Osteoblast (primary cell): Measurements from ENCODE around the gene HS3ST2. TPM values are rescaled to one million over a fixed set of nuclear protein-coding genes. Genes with fewer than 3 reads are reported as not detected.

Experiments used
- DNase-seq: peaks from one replicate; pipeline ENCODE4 v3.0.0; 2011; ENCODE audit warnings: low spot score, mixed read lengths; ENCODE audit not compliant: insufficient read length; ENCODE audit errors: missing footprints
- H2AFZ ChIP-seq: 2 replicates; pipeline ENCODE4 v1.6.0; 2011; ENCODE audit warnings: mild to moderate bottlenecking, low read length
- H3K27ac ChIP-seq: 2 replicates; pipeline ENCODE4 v1.5.1; 2011; ENCODE audit warnings: mild to moderate bottlenecking, low read depth, low read length, moderate library complexity
- H3K27me3 ChIP-seq: 2 replicates; pipeline ENCODE4 v1.6.0; 2012; ENCODE audit warnings: mild to moderate bottlenecking, control low read depth, inconsistent platforms, low read length, moderate library complexity; ENCODE audit not compliant: insufficient read depth
- H3K36me3 ChIP-seq: 2 replicates; pipeline ENCODE4 v1.5.1; 2011; ENCODE audit warnings: mild to moderate bottlenecking, low read length, control low read depth, moderate library complexity; ENCODE audit not compliant: insufficient read depth
- H3K4me1 ChIP-seq: 2 replicates; pipeline ENCODE4 v1.5.1; 2011; ENCODE audit warnings: mild to moderate bottlenecking, low read length, control low read depth, moderate library complexity; ENCODE audit not compliant: insufficient read depth
- H3K4me2 ChIP-seq: 2 replicates; pipeline ENCODE4 v1.6.0; 2011; ENCODE audit warnings: mild to moderate bottlenecking, low read length; ENCODE audit not compliant: insufficient read depth
- H3K4me3 ChIP-seq: fragments of 200-600 bp; sonication (generic); 3 replicates; pipeline ENCODE4 v1.5.1; 2012; ENCODE audit warnings: mild to moderate bottlenecking, low read length, inconsistent platforms; ENCODE audit not compliant: insufficient read depth
- H3K79me2 ChIP-seq: 2 replicates; pipeline ENCODE4 v1.6.0; 2012; ENCODE audit warnings: mild to moderate bottlenecking, low read length, control low read depth, inconsistent platforms; ENCODE audit not compliant: insufficient read depth
- H3K9me3 ChIP-seq: 2 replicates; pipeline ENCODE4 v1.5.1; 2011; ENCODE audit warnings: low read depth, low read length, control low read depth
- H4K20me1 ChIP-seq: 2 replicates; pipeline ENCODE4 v1.6.0; 2012; ENCODE audit warnings: mild to moderate bottlenecking, low read length, control low read depth; ENCODE audit not compliant: insufficient read depth
- CTCF ChIP-seq: IDR thresholded peaks from 2 replicates; pipeline ENCODE4 v1.5.1; 2011; ENCODE audit warnings: mild to moderate bottlenecking, low read depth, low read length, moderate library complexity; ENCODE audit errors: extremely low read depth
- total RNA-seq: library from RNA; depleted of rRNA; stranded (reverse); fragments of >200 nt; gene quantifications from 2 replicates; pipeline ENCODE4 v1.2.3, GENCODE V29; 2012

The HS3ST2 gene
- total RNA-seq, 1 donor, result under 0.01 TPM

DNA sequence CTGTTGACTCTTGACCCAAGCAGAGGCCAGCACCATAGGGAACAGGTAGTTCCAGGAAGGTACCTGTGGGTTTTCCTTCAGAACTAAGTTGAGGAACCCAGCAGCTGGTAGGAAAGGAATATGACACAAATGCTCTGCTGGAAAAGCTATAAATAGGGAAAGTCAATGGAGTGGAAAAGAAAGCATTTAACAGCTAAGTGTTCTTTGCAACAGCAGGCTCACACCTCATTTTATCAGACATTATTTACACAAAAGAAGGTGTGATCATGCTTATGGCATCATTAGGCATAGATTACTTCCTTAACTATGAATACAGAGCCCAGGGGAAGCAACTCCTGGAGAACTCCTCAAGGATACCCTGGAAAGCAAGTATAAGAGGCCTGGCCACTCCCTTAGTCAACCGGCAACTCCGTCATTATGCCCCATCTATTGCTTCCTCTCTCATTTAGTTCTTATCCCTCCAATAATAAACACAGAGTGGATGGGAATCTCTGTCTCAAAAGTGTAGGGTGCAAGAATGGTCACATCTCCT lies 128.1 kb downstream of the HS3ST2 start:
- no peak overlapping the region for H3K4me3 ChIP-seq
- H3K4me2 ChIP-seq, result no peak overlapping the region
- no peaks in the 10 kb centered on the region for H3K4me1 ChIP-seq
- H2AFZ ChIP-seq, result no peak overlapping the region
- no peak for TF ChIP-seq CTCF
- DNase-seq, result no peak
- H3K79me2 ChIP-seq, result no peaks in the 10 kb centered on the region
- no peaks in the 10 kb centered on the region for H3K27me3 ChIP-seq
- no peaks in the 10 kb centered on the region for H4K20me1 ChIP-seq
- H3K36me3 ChIP-seq, result no peaks in the 10 kb centered on the region
- no peaks in the 10 kb centered on the region for H3K9me3 ChIP-seq
- H3K27ac ChIP-seq, result no peak overlapping the region

GRCh38 chr16:22942811-22943210 lies 128.8 kb downstream of the HS3ST2 start:
- H3K4me3 ChIP-seq, result no peak overlapping the region
- H3K79me2 ChIP-seq, result no peaks in the 10 kb centered on the region
- DNase-seq, result no peak
- H4K20me1 ChIP-seq, result no peaks in the 10 kb centered on the region
- H3K4me1 ChIP-seq, result no peaks in the 10 kb centered on the region
- TF ChIP-seq CTCF, result no peak
- H2AFZ ChIP-seq, result no peak overlapping the region
- H3K27me3 ChIP-seq, result peaks cover 3% of the 10 kb centered on the region
- no peak overlapping the region for H3K27ac ChIP-seq
- H3K4me2 ChIP-seq, result no peak overlapping the region
- H3K36me3 ChIP-seq, result no peaks in the 10 kb centered on the region
- H3K9me3 ChIP-seq, result no peaks in the 10 kb centered on the region

- no peak overlapping the region for H2AFZ ChIP-seq
- no peak overlapping the region for H3K4me2 ChIP-seq
- no peaks in the 10 kb centered on the region for H3K9me3 ChIP-seq
- no peaks in the 10 kb centered on the region for H3K4me1 ChIP-seq
- TF ChIP-seq CTCF, result no peak
- H4K20me1 ChIP-seq, result no peaks in the 10 kb centered on the region
- no peaks in the 10 kb centered on the region for H3K79me2 ChIP-seq
- DNase-seq, result no peak
- H3K36me3 ChIP-seq, result no peaks in the 10 kb centered on the region
- peaks cover 8% of the 10 kb centered on the region for H3K27me3 ChIP-seq
- no peak overlapping the region for H3K4me3 ChIP-seq
- no peak overlapping the region for H3K27ac ChIP-seq
Measured at GRCh38 chr16:22945361-22945760, 131.4 kb downstream of the HS3ST2 start.

DNA sequence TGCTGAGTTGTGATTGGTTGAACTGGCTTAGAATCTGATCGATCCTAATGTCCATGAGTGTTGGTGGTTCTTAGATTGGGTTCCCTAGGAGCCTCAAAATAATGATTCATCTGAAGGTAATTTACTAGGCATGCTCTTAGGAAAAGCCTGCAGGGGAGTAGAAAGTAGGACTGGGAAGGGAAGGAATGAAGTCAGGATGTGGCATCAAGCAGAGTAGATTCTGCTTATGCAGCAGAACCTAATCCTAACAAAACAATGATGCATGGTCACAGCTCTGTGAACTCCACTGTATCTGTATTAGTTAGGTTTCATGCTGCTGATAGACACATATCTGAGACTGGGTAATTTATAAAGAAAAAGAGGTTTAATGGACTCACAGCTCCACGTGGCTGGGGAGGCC lies 132.5 kb downstream of the HS3ST2 start:
- Histone ChIP-seq H3K27me3 (peaks cover 8% of the 10 kb centered on the region), H3K4me1 (no peaks in the 10 kb centered on the region), H3K27ac (no peak overlapping the region), H4K20me1 (no peaks in the 10 kb centered on the region), H3K79me2 (no peaks in the 10 kb centered on the region), H3K9me3 (no peaks in the 10 kb centered on the region), H2AFZ (no peak overlapping the region), H3K4me3 (no peak overlapping the region), H3K36me3 (no peaks in the 10 kb centered on the region), H3K4me2 (no peak overlapping the region)
- no peak for TF ChIP-seq CTCF
- DNase-seq, result no peak
